A673 (cell line): Measurements from ENCODE around the gene ZNF273. TPM values are rescaled to one million over a fixed set of nuclear protein-coding genes. Genes with fewer than 3 reads are reported as not detected.

ENCODE experiments used
- Bru-seq: library from RNA; stranded (reverse); fragments of 400-500 nt; gene quantifications from one replicate; lab custom pipeline; 2021; lab: Mats Ljungman, UMichigan
- BruChase-seq, 2 experiments: library from RNA; stranded (reverse); fragments of 400-500 nt; gene quantifications; one replicate each; lab custom pipeline; 2021; lab: Mats Ljungman, UMichigan
- BruUV-seq: library from RNA; stranded (reverse); fragments of 400-500 nt; replicated peaks from 2 replicates; lab custom pipeline; 2021; lab: Mats Ljungman, UMichigan
- CTCF ChIA-PET: fragments of 300-600 bp; sonication (Branson Sonifier 250); formaldehyde crosslinking; loops from one replicate; lab custom pipeline; 2022; ENCODE audit warnings: antibody characterized with exemption; lab: Charles Lee
- POLR2A ChIA-PET: fragments of 300-600 bp; sonication (Branson Sonifier 250); formaldehyde crosslinking; loops from one replicate; lab custom pipeline; 2022; ENCODE audit warnings: antibody characterized with exemption; ENCODE audit not compliant: low non-redundant PET; lab: Charles Lee
- DNase-seq: peaks from one replicate; pipeline ENCODE4 v3.0.0-alpha.2; 2015; ENCODE audit warnings: low spot score
- H3K27ac ChIP-seq: fragments of 200-600 bp; sonication (generic); 2 replicates; pipeline ENCODE4 v1.5.1; 2016; ENCODE audit warnings: mixed run types, low read depth, mild to moderate bottlenecking, mixed read lengths, antibody characterized with exemption, low read length; ENCODE audit not compliant: poor library complexity, severe bottlenecking
- H3K27me3 ChIP-seq: fragments of 200-600 bp; sonication (generic); replicated peaks from 2 replicates; pipeline ENCODE4 v1.6.1; 2017; ENCODE audit warnings: mixed run types, low read depth, mild to moderate bottlenecking, mixed read lengths, antibody characterized with exemption, low read length; ENCODE audit not compliant: insufficient read depth, poor library complexity
- H3K36me3 ChIP-seq: fragments of 200-600 bp; sonication (generic); 2 replicates; pipeline ENCODE4 v1.6.1; 2016; ENCODE audit warnings: mixed run types, mild to moderate bottlenecking, mixed read lengths, antibody characterized with exemption, low read length; ENCODE audit not compliant: insufficient read depth, poor library complexity, severe bottlenecking
- H3K4me1 ChIP-seq: fragments of 200-600 bp; sonication (generic); 2 replicates; pipeline ENCODE4 v1.6.1; 2017; ENCODE audit warnings: mixed run types, mild to moderate bottlenecking, mixed read lengths, antibody characterized with exemption, low read length; ENCODE audit not compliant: insufficient read depth, poor library complexity, severe bottlenecking
- H3K4me3 ChIP-seq: fragments of 200-600 bp; sonication (generic); 2 replicates; pipeline ENCODE4 v1.5.1; 2016; ENCODE audit warnings: low read depth, mixed run types, mild to moderate bottlenecking, mixed read lengths, low read length; ENCODE audit not compliant: poor library complexity, severe bottlenecking
- H3K9me3 ChIP-seq: fragments of 200-600 bp; sonication (generic); 2 replicates; pipeline ENCODE4 v1.6.1; 2016; ENCODE audit warnings: mixed run types, low read depth, mild to moderate bottlenecking, mixed read lengths, antibody characterized with exemption, low read length; ENCODE audit not compliant: poor library complexity, severe bottlenecking
- EZH2 ChIP-seq: fragments of 200-600 bp; sonication (generic); IDR thresholded peaks from 2 replicates; pipeline ENCODE4 v1.6.1; 2017; ENCODE audit warnings: borderline replicate concordance, low read depth, mild to moderate bottlenecking, mixed read lengths, antibody characterized with exemption, low read length; ENCODE audit not compliant: poor library complexity, severe bottlenecking
- intact Hi-C: fragments of 100-400 bp; cut with micrococcal nuclease; formaldehyde crosslinking; loops from one replicate; pipeline ENCODE4 v1.10.0; 2022; ENCODE audit not compliant: unreplicated experiment
- long read RNA-seq: library from polyadenylated mRNA; stranded (forward); transcript quantifications from one replicate; pipeline ENCODE4 v2.0.0, GENCODE V29; 2022
- total RNA-seq: library from RNA; stranded (reverse); gene quantifications from 2 replicates; pipeline ENCODE4 v1.2.3, GENCODE V29; 2021
- TF ChIP-seq, protein P1 (sequence below): fragments of 300-800, 200-600 bp; sonication (generic); conservative IDR thresholded peaks from 2 replicates; pipeline ENCODE4 v1.5.1; 2017; ENCODE audit warnings: low read depth, mild to moderate bottlenecking, antibody characterized with exemption, low read length, moderate library complexity, mixed read lengths

The ZNF273 gene
- total RNA-seq (10.1 and 11.5 TPM in 2 replicates), Bru-seq, nascent RNA (percentile 89 among the genes with signal in this experiment), BruChase-seq, experiment 1, labeled RNA remaining after a 2-hour chase (percentile 83 among the genes with signal in this experiment), BruChase-seq, experiment 2, labeled RNA remaining after a 6-hour chase (percentile 82 among the genes with signal in this experiment)
- long read RNA-seq, partial matches to known transcripts = 4 of 14 reads
- long read RNA-seq, other reads (novel, unspliced or antisense) = 4 of 14 reads

DNA sequence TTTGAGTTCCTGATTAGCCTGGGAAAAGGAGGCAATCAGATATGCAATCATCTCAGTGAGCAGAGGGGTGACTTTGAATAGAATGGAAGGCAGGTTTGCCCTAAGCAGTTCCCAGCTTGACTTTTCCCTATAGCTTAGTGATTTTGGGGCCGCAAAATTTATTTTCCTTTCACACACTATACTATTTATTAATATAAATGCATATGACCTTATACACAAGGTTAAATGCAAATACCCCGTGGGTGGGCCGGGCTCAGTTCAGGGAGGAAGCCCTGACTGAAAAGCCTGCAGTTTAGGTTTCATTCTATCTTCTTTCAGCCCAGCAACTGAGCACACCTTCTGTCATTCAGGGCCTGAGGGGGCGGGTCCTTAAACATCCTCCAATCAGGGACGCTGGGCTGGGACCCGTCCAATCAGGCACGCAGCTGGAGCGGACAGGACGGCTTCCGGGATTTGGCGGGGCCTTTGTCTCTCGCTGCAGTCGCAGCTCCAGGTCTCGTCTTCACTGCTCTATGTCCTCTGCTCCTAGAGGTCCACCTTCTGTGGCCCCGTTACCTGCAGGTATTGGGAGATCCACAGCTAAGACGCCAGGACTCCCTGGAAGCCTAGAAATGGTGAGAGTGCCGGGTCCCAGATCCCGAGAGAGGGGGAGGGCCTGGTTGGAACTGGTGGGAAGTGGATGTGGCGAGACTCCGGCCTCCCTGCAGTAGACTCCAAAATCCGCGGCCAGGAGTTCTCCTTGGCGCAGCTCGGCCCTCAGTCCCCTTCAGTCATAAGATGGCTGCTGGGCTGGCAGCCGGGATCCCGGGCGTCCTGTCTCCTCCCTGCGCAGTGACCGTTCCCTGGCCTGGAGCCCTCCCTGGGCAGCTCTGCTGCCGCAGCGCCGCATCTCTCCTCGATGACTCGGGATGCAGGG lies at the start of gene ZNF273:
Gene ZNF273 (plus strand): TSS at position 468 of the 916 bp plus-strand sequence. CDS start 45 bp downstream, at position 513.
- Histone ChIP-seq H3K36me3 (peaks cover 6% of the 10 kb centered on the region), H3K9me3 (no peaks in the 10 kb centered on the region), H3K4me1 (peaks cover 7% of the 10 kb centered on the region), H3K4me3 (peak within 1 kb of the TSS; percentile 80), H3K27me3 (no peaks in the 10 kb centered on the region), H3K27ac (peak within 1 kb of the TSS; percentile 87)
- no TSS peak for BruUV-seq
- POLR2A ChIA-PET = interaction anchor here (0.7 kb wide), 1 partner anchor 547 kb away, joined by 3 read pairs; no protein-coding TSS in a partner anchor
- no peak for TF ChIP-seq EZH2
- TF ChIP-seq, protein P1, sequence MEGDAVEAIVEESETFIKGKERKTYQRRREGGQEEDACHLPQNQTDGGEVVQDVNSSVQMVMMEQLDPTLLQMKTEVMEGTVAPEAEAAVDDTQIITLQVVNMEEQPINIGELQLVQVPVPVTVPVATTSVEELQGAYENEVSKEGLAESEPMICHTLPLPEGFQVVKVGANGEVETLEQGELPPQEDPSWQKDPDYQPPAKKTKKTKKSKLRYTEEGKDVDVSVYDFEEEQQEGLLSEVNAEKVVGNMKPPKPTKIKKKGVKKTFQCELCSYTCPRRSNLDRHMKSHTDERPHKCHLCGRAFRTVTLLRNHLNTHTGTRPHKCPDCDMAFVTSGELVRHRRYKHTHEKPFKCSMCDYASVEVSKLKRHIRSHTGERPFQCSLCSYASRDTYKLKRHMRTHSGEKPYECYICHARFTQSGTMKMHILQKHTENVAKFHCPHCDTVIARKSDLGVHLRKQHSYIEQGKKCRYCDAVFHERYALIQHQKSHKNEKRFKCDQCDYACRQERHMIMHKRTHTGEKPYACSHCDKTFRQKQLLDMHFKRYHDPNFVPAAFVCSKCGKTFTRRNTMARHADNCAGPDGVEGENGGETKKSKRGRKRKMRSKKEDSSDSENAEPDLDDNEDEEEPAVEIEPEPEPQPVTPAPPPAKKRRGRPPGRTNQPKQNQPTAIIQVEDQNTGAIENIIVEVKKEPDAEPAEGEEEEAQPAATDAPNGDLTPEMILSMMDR = no peak
- intact Hi-C loops = no loop called here
- CTCF ChIA-PET = no interaction called here
- peak; percentile 95 for DNase-seq

DNA sequence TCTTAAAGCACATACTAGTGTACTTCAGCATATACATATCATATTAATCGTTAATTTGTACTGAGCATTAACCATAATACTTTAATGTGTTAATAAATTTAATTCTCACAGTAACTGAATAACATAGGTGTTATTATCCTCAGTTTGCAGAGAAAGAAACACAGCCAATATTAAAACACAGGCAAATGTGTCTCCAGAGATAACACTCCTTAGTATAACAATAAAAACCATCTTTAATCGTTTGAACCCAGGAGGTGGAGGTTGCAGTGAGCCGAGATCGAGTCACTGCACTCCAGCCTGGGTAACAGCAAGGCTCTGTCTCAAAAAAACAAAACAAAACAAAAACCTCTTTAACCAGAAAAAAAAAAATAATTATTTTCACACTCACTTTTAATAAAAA lies 49.4 kb upstream of the ZNF273 start:
- Histone ChIP-seq H3K4me3 (no peak overlapping the region), H3K27ac (no peak overlapping the region), H3K4me1 (no peaks in the 10 kb centered on the region), H3K9me3 (no peaks in the 10 kb centered on the region), H3K27me3 (no peaks in the 10 kb centered on the region), H3K36me3 (no peaks in the 10 kb centered on the region)
- intact Hi-C loops = no loop called here
- ChIA-PET POLR2A (no interaction called here), CTCF (no interaction called here)
- no peak for TF ChIP-seq EZH2
- TF ChIP-seq, protein P1 = no peak
- DNase-seq = no peak
- no TSS peak for BruUV-seq

GRCh38 chr7:64854969-64855368 lies 48.1 kb upstream of the ZNF273 start:
- no peak for TF ChIP-seq EZH2
- TF ChIP-seq, protein P1 = no peak
- Histone ChIP-seq H3K9me3 (no peaks in the 10 kb centered on the region), H3K27me3 (no peaks in the 10 kb centered on the region), H3K4me1 (no peaks in the 10 kb centered on the region), H3K36me3 (no peaks in the 10 kb centered on the region), H3K4me3 (no peak overlapping the region), H3K27ac (no peak overlapping the region)
- intact Hi-C loops = no loop called here
- POLR2A ChIA-PET = no interaction called here
- CTCF ChIA-PET = no interaction called here
- BruUV-seq = no TSS peak
- no peak for DNase-seq
